SJSA1 (cell line): ENCODE measurements around the gene MARF1. TPM values are rescaled to one million over a fixed set of nuclear protein-coding genes. Genes with fewer than 3 reads are reported as not detected.
"Not testable (repeated sequence)": the region's sequence is repeated elsewhere in the genome, so short reads cannot be mapped to it uniquely, and the experiment has no call there.

ENCODE experiments used
- DNase-seq, 2 experiments: peaks; one replicate each; pipeline ENCODE4 v3.0.0-alpha.2; 2015 to 2020; ENCODE audit warnings: low spot score in 2 of 2, low read depth in 1 of 2
- H3K27ac ChIP-seq: fragments of 250-450 bp; sonication (Bioruptor Pico); 2 replicates; pipeline ENCODE4 v1.5.1; 2020; ENCODE audit warnings: mild to moderate bottlenecking, moderate library complexity
- H3K27me3 ChIP-seq: fragments of 250-450 bp; sonication (Bioruptor Pico); replicated peaks from 2 replicates; pipeline ENCODE4 v1.5.1; 2020; ENCODE audit warnings: mild to moderate bottlenecking, moderate library complexity
- H3K36me3 ChIP-seq: fragments of 250-450 bp; sonication (Bioruptor Pico); 2 replicates; pipeline ENCODE4 v1.5.1; 2020; ENCODE audit warnings: mild to moderate bottlenecking
- H3K4me1 ChIP-seq: fragments of 250-450 bp; sonication (Bioruptor Pico); replicated peaks from 2 replicates; pipeline ENCODE4 v1.6.1; 2021; ENCODE audit warnings: mild to moderate bottlenecking
- H3K4me3 ChIP-seq: fragments of 250-450 bp; sonication (Bioruptor Pico); 2 replicates; pipeline ENCODE4 v1.5.1; 2020; ENCODE audit warnings: mild to moderate bottlenecking
- H3K9me3 ChIP-seq: fragments of 250-450 bp; sonication (Bioruptor Pico); replicated peaks from 2 replicates; pipeline ENCODE4 v1.5.1; 2020; ENCODE audit warnings: mild to moderate bottlenecking
- total RNA-seq: library from RNA; depleted of rRNA; stranded (reverse); fragments of >200 nt; shearing (Covaris generic); gene quantifications from 2 replicates; pipeline ENCODE4 v1.2.3, GENCODE V29; 2014

The MARF1 gene
- total RNA-seq, 1 experiment from 2014 or later = 5.8 TPM

DNA sequence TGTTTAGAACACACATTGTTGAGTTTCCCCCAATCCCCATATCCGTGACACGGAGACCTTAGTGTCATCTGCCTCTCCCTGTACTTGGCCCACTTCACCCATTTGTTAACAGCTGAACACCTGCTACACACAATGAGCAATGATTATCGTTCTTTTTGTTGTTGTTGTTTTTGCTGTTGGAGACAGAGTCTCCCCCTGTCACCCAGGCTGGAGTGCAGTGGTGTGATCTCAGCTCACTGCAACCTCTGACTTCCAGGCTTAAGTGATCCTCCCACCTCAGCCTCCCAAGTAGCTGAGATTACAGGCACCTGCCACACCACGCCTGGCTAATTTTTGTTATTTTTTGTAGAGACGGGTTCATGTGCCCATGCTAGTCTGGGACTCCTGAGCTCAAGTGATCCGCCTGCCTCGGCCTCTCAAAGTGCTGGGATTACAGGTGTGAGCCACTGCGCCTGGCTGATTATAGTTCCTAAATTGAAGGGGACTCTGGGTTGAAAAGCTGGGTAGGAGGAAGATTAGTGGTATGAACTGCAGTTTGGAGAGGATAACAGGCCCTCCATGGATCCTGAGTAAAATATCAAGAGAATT, 28.7 kb upstream of the MARF1 start:
- H3K4me3 ChIP-seq = no peak overlapping the region
- H3K27ac ChIP-seq = no peak overlapping the region
- peaks cover 80% of the 10 kb centered on the region for H3K36me3 ChIP-seq
- no peaks in the 10 kb centered on the region for H3K9me3 ChIP-seq
- H3K27me3 ChIP-seq = no peaks in the 10 kb centered on the region
- no peak for DNase-seq
- H3K4me1 ChIP-seq = peaks cover 22% of the 10 kb centered on the region

DNA sequence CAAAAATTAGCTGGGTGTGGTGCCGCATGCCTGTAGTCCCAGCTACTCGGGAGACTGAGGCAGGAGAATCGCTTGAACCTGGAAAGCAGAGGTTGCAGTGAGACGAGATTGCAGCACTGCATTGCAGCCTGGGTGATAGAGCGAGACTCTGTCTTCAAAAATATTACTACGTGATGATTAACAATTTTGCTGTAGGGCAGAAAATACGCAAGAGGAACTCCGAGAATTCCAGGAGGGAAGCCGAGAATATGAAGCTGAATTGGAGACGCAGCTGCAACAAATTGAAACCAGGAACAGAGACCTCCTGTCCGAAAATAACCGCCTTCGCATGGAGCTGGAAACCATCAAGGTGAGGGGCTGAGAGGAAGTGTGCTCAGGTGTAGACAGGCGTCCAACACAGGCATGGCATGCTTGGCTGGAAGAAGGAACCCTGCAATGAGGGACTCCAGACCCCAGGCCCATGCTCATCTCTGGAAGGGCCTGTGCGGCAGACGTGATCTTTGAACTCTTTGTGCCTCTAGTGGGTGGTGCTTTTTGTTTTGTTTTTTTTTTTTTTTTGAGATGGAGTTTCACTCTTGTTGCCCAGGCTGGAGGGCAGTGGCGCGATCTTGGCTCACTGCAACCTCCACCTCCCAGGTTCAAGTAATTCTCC, 24.3 kb upstream of the MARF1 start:
- H3K27me3 ChIP-seq = no peaks in the 10 kb centered on the region
- peaks cover 7% of the 10 kb centered on the region for H3K4me1 ChIP-seq
- H3K9me3 ChIP-seq = no peaks in the 10 kb centered on the region
- H3K27ac ChIP-seq = no peak overlapping the region
- no peak overlapping the region for H3K4me3 ChIP-seq
- DNase-seq = no peak
- peaks cover 93% of the 10 kb centered on the region for H3K36me3 ChIP-seq

DNA sequence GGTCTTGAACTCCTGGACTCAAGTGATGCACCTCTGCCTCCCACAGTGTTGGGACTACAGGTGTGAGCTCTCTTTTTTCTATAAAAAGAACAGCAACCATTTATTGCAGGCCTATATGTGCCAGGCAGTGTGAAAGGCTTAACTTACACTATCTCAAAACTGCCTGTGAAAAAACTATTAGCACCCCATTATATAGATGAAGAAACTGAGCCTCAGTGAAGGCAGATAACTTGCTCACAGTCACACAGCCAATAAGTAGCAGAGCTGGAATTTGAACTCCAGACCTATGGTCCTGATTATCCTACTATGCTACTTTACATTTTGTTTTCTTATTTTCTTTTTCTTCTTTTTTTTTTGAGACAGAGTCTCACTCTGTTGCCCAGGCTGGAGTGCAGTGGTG, 22.2 kb upstream of the MARF1 start:
- Histone ChIP-seq H3K4me3 (no peak overlapping the region), H3K27ac (no peak overlapping the region), H3K36me3 (peaks cover 87% of the 10 kb centered on the region), H3K9me3 (no peaks in the 10 kb centered on the region), H3K4me1 (no peaks in the 10 kb centered on the region), H3K27me3 (no peaks in the 10 kb centered on the region)
- no peak for DNase-seq

GRCh38 chr16:15660203-15660601, 17.2 kb upstream of the MARF1 start:
- peaks cover 66% of the 10 kb centered on the region for H3K36me3 ChIP-seq
- no peaks in the 10 kb centered on the region for H3K9me3 ChIP-seq
- DNase-seq = no peak
- no peaks in the 10 kb centered on the region for H3K4me1 ChIP-seq
- H3K27ac ChIP-seq = no peak overlapping the region
- H3K4me3 ChIP-seq = no peak overlapping the region
- H3K27me3 ChIP-seq = no peaks in the 10 kb centered on the region

- Histone ChIP-seq H3K36me3 (peaks cover 66% of the 10 kb centered on the region), H3K27me3 (no peaks in the 10 kb centered on the region), H3K27ac (no peak overlapping the region), H3K4me1 (0 out of 2 replicates have a peak, but pooled peaks cover 3% of the 10 kb centered on the region), H3K4me3 (no peak overlapping the region), H3K9me3 (no peaks in the 10 kb centered on the region)
- DNase-seq = no peak
Measured at GRCh38 chr16:15658556-15658955, 15.6 kb upstream of the MARF1 start.

GRCh38 chr16:15658149-15658548, 15.2 kb upstream of the MARF1 start:
- no peak for DNase-seq
- H3K9me3 ChIP-seq = no peaks in the 10 kb centered on the region
- H3K4me3 ChIP-seq = no peak overlapping the region
- H3K36me3 ChIP-seq = peaks cover 63% of the 10 kb centered on the region
- H3K27ac ChIP-seq = no peak overlapping the region
- no peaks in the 10 kb centered on the region for H3K27me3 ChIP-seq
- H3K4me1 ChIP-seq = peaks cover 6% of the 10 kb centered on the region

DNA sequence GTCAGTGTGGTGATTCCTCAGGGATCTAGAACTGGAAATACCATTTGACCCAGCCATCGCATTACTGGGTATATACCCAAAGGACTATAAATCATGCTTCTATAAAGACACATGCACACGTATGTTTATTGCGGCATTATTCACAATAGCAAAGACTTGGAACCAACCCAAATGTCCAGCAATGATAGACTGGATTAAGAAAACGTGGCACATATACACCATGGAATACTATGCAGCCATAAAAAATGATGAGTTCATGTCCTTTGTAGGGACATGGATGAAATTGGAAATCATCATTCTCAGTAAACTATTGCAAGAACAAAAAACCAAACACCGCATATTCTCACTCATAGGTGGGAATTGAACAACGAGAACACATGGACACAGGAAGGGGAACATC, 12.6 kb upstream of the MARF1 start:
- Histone ChIP-seq H3K4me1 (peaks cover 25% of the 10 kb centered on the region), H3K36me3 (peaks cover 63% of the 10 kb centered on the region)
- not testable (repeated sequence) for H3K9me3 ChIP-seq, H3K27me3 ChIP-seq, H3K27ac ChIP-seq, DNase-seq, H3K4me3 ChIP-seq

GRCh38 chr16:15654591-15654990, 11.6 kb upstream of the MARF1 start:
- no peaks in the 10 kb centered on the region for H3K9me3 ChIP-seq
- DNase-seq = no peak
- H3K27me3 ChIP-seq = no peaks in the 10 kb centered on the region
- H3K4me3 ChIP-seq = no peak overlapping the region
- H3K27ac ChIP-seq = no peak overlapping the region
- H3K36me3 ChIP-seq = peaks cover 63% of the 10 kb centered on the region
- peaks cover 28% of the 10 kb centered on the region for H3K4me1 ChIP-seq

DNA sequence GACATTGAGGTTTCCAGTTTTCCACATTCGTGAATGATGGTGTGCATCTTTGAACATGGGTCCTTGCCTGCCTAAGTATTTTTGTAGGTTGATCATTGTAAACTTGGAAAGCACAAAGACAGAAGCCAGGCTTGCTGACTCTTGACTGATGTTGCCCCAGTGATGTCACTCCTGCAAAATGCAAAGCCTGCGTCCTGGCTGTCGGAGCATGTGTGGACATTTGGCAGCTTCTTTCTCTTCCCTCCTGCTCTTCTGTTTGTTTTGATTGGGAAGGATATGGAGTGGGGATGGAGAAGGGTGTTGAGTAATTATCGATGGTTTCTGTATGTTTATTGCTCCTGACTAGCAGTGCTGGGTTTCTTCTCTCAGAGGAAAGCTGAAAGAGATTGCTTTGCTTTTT, 10.3 kb upstream of the MARF1 start:
- no peak overlapping the region for H3K4me3 ChIP-seq

DNA sequence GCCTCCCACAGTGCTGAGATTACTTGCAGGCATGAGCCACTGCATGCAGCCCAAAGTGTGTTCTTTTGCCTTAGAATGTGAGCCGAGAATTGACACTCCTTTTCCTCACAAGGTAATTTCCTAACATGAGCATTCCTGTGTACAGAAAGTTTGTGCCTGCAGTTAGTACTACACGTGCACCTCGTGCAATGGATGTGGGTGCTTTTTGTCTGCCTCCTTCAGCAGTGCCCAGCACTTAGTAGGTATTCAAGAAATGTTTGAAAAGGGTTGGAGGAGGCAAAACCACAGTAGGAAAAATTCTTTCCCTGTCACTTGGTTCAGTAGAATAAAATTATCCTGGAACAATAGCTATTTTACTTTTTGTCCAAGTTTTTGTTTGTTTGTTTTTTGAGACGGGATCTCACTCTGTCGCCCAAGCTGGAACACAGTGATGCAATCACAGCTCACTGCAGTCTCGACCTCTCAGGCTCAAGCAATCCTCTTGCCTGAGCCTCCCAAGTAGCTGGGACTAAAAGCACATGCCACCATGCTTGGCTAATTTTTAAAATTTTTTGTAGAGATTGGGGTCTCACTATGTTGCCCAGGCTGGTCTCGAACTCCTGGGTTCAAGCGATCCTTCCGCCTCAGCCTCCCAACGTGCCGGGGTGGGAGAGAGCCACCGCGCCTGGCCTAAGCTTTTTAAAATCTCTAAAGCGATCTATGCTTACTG, 9.5 kb upstream of the MARF1 start:
- Histone ChIP-seq H3K9me3 (no peaks in the 10 kb centered on the region), H3K27me3 (no peaks in the 10 kb centered on the region), H3K4me3 (no peak overlapping the region), H3K27ac (peak overlapping the region; percentile 51), H3K36me3 (peaks cover 52% of the 10 kb centered on the region), H3K4me1 (peaks cover 44% of the 10 kb centered on the region)
- DNase-seq = peak in 1 of 2 experiments; percentile 33

More for the DNA sequence above, 10.3 kb upstream of the MARF1 start:
- peaks cover 40% of the 10 kb centered on the region for H3K4me1 ChIP-seq
- peak overlapping the region; percentile 51 for H3K27ac ChIP-seq
- no peaks in the 10 kb centered on the region for H3K9me3 ChIP-seq
- H3K36me3 ChIP-seq = peaks cover 59% of the 10 kb centered on the region
- peak; percentile 69 to 71 for DNase-seq
- no peaks in the 10 kb centered on the region for H3K27me3 ChIP-seq

DNA sequence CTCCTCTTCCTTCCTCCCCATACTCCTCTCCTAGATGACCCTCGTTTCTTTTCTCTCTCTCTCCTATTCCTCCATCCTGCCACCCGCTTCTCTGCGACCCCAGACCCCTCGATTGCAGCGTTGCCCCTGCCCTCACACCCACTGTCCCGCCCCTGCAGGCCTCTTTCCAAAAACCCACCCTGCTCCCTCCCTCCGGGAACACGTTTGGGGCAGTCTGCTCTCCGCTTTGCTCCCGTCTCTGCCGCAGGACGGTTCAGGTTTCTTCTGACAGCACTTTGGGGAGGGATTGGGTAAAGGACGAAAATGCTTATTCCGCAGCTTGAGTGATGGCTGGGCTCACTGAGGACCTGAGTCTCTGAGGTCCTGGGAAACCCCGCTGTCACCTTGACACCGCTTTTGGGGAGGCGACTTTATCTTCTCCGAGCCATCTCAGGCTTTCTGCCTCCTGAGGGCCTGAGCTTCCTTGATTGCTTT, 7.8 kb upstream of the MARF1 start:
- no peak for DNase-seq

DNA sequence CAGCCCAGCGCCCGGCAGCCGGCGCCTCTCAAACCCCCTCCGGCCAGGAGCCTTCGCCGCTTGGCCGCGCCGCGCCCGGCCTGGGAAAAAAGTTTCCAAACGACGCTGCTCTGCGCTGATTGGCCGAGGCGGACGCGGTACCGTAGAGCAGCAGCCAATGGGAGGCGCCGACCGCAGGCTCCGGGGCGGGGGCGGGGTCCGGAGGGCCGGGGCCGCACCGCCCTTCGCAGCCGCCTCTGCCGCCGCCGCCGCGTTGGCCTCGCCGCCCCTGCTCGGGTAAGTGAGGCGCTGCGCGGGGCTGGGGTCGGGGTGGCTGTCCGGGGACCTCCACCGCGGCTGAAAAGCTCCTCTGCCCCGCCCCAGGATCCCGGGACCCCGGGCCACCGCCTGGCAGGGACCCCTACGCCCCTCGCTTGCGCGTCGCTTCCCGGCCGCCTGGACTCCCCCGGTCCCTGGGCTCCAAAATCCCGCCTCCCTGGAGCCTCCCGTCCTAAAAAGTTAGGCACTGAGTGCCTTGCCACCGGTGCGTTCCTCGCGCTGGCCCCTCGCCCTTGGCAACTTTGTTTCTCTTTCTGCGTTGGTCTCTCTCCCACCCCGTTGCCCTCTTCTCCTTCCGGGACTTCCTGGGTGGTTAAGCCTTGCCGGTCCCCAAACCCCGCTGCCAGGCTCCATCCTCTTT, 7.2 kb upstream of the MARF1 start, which contains the start of gene NDE1:
Gene NDE1 (plus strand): TSS at position 227 of the 679 bp plus-strand sequence. CDS start 14,534 bp downstream, outside the sequence.
- DNase-seq = peak; percentile 94
- Histone ChIP-seq H3K27ac (peak within 1 kb of the TSS; percentile 94), H3K4me1 (peaks cover 65% of the 10 kb centered on the region), H3K27me3 (no peaks in the 10 kb centered on the region), H3K4me3 (peak within 1 kb of the TSS; percentile 96), H3K36me3 (peaks cover 37% of the 10 kb centered on the region), H3K9me3 (no peaks in the 10 kb centered on the region)

More for the DNA sequence above, 7.8 kb upstream of the MARF1 start:
- no peaks in the 10 kb centered on the region for H3K9me3 ChIP-seq
- H3K27ac ChIP-seq = peak overlapping the region; percentile 94
- no peaks in the 10 kb centered on the region for H3K27me3 ChIP-seq
- H3K4me3 ChIP-seq = peak overlapping the region; percentile 96
- H3K4me1 ChIP-seq = peaks cover 60% of the 10 kb centered on the region
- peaks cover 42% of the 10 kb centered on the region for H3K36me3 ChIP-seq

- no peaks in the 10 kb centered on the region for H3K9me3 ChIP-seq
- peaks cover 32% of the 10 kb centered on the region for H3K36me3 ChIP-seq
- H3K27ac ChIP-seq = peak overlapping the region; percentile 94
- no peaks in the 10 kb centered on the region for H3K27me3 ChIP-seq
- DNase-seq = no peak
- peak overlapping the region; percentile 96 for H3K4me3 ChIP-seq
- H3K4me1 ChIP-seq = peaks cover 69% of the 10 kb centered on the region
Measured at GRCh38 chr16:15649727-15650018, 6.7 kb upstream of the MARF1 start.

DNA sequence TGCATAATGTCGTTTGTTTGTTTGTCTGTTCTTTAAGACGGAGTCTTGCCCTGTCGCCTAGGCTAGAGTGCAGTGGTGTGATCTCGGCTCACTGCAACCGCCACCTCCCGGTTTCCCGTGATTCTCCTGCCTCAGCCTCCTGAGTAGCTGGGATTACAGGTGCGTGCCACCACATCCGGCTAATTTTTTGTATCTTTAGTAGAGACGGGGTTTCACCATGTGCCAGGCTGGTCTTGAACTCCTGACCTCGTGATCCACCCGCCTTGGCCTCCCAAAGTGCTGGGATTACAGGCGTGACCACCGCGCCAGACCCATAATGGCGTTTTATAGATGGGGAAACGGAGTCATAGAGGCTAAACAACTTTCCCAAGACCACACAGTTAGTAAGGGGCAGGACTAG, 6.4 kb upstream of the MARF1 start:
- DNase-seq, H3K9me3 ChIP-seq, H3K27me3 ChIP-seq: not testable (repeated sequence)
- H3K36me3 ChIP-seq = peaks cover 29% of the 10 kb centered on the region
- H3K4me3 ChIP-seq = peak overlapping the region; percentile 96
- peaks cover 72% of the 10 kb centered on the region for H3K4me1 ChIP-seq
- H3K27ac ChIP-seq = peak overlapping the region; percentile 94
